GM12892 (cell line): ENCODE measurements around the gene FAM171A2.

Source experiments
- POLR2A ChIP-seq: IDR thresholded peaks from 2 replicates; pipeline ENCODE4 v1.6.1; 2011; ENCODE audit warnings: low read depth, low read length, control low read depth
- POLR2AphosphoS5 ChIP-seq: IDR thresholded peaks from 2 replicates; pipeline ENCODE4 v1.6.1; 2011; ENCODE audit warnings: low read depth, low read length, control low read depth
- TAF1 ChIP-seq: IDR thresholded peaks from 2 replicates; pipeline ENCODE4 v1.6.1; 2011; ENCODE audit warnings: low read depth, mild to moderate bottlenecking, control low read depth, low read length, borderline replicate concordance

DNA sequence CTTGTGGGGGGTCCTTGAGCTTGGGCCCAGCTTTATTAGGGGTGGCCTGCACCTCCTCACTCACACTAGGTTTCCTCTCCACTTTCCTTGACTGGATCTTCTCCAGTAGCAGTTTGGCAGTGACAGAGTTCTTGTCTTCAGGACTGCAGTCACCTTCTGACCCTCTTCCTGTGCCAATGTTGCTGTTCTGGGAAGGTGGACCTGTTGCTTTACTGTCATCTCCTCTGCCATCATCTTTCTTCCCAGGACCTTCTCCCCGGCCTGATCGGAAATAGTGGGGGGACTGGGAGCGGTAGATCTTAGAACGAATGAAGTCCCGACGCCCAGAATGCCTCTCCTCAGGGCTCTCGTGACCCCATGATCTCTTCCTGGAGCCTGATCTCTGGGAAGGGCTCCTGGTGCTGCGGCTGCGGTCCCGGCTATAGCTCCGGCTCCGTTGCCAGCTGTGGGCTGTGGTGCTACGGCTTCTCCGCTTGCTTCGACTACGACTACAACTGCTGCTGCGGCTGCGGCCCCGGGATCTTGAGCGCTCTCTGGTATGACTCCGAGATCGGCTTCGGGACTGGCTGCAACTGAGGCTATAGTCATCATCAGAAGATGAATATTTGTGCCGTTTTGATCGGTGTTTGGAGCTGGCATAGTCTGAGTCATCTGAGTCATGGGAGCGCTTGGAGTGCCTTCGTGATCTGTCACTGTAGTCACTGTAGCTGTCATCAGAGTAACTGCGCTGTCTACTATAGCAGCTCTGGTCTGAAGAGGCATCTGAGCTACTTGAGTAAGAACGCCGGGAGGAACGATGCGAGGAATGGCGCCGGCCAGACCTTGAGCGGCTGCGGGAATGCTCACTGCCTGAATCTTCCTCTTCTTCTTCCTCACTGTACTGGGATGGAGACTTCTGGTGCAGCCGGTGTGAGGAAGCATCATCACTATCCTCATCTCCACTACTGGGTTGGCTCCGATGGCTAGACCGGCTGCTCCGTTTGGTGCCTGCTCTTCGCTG is 35.3 kb upstream of the FAM171A2 start:
- TF ChIP-seq POLR2A (no peak), TAF1 (no peak), POLR2AphosphoS5 (no peak)
